Activated T-helper 17 cell treated with anti-CD3 and anti-CD28 coated beads, Interleukin-2, amount 50 U/mL, for 72 hours (primary cell): Measurements from ENCODE around the gene SLC28A3. TPM values are rescaled to one million over a fixed set of nuclear protein-coding genes. Genes with fewer than 3 reads are reported as not detected.
"Not testable (repeated sequence)": the region's sequence is repeated elsewhere in the genome, so short reads cannot be mapped to it uniquely, and the experiment has no call there.

ENCODE experiments used
- ATAC-seq: fragments of 150-1000 bp; cut with Tn5 transposase; replicated peaks from 2 replicates; pipeline ENCODE4 v1.10.0; 2021; ENCODE audit warnings: mild to moderate bottlenecking, moderate library complexity
- H3K27ac Mint-ChIP-seq: one replicate; pipeline ENCODE4 v1.8.0; 2022; ENCODE audit warnings: mixed read lengths
- H3K27me3 Mint-ChIP-seq: one replicate; pipeline ENCODE4 v1.8.0; 2022; ENCODE audit warnings: mixed read lengths
- H3K36me3 Mint-ChIP-seq: one replicate; pipeline ENCODE4 v1.8.0; 2022; ENCODE audit warnings: low read depth, mild to moderate bottlenecking, mixed read lengths
- H3K4me1 Mint-ChIP-seq: one replicate; pipeline ENCODE4 v1.8.0; 2022; ENCODE audit warnings: mixed read lengths
- H3K4me3 Mint-ChIP-seq: one replicate; pipeline ENCODE4 v1.8.0; 2022; ENCODE audit warnings: mild to moderate bottlenecking, mixed read lengths
- H3K9me3 Mint-ChIP-seq: one replicate; pipeline ENCODE4 v1.8.0; 2022; ENCODE audit warnings: mixed read lengths
- total RNA-seq, 2 donors: library from RNA; stranded (reverse); gene quantifications; one replicate each; pipeline ENCODE4 v1.2.3, GENCODE V29; 2022

SLC28A3 gene
- total RNA-seq, 2 donors from 2014 or later = 0.37 to 1.5 TPM

DNA sequence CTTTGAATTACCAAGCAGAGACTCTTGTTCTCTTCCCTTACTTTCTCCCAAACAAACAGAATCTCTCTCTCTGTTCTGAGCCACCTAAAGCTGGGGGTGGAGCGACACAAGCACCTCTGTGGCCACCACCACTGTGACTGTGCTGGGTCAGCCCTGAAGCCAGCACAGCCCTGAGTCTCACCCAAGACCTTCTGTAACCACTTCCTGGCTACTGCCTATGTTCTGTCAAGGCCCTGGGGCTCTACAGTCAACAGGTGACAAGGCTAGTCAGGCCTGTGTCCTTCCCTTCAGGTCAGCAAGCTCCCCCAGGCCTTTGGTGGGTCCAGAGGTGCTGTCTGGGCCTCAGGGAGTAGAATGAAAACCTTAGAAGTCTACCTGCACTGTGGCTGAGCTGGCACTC, 26.1 kb upstream of the SLC28A3 start:
- H3K36me3 Mint-ChIP-seq = no peaks in the 10 kb centered on the region
- no peaks in the 10 kb centered on the region for H3K4me1 Mint-ChIP-seq
- ATAC-seq = no peak
- no peak overlapping the region for H3K27ac Mint-ChIP-seq
- H3K27me3 Mint-ChIP-seq = peaks cover 24% of the 10 kb centered on the region
- H3K9me3 Mint-ChIP-seq = peaks cover 5% of the 10 kb centered on the region
- no peak overlapping the region for H3K4me3 Mint-ChIP-seq

DNA sequence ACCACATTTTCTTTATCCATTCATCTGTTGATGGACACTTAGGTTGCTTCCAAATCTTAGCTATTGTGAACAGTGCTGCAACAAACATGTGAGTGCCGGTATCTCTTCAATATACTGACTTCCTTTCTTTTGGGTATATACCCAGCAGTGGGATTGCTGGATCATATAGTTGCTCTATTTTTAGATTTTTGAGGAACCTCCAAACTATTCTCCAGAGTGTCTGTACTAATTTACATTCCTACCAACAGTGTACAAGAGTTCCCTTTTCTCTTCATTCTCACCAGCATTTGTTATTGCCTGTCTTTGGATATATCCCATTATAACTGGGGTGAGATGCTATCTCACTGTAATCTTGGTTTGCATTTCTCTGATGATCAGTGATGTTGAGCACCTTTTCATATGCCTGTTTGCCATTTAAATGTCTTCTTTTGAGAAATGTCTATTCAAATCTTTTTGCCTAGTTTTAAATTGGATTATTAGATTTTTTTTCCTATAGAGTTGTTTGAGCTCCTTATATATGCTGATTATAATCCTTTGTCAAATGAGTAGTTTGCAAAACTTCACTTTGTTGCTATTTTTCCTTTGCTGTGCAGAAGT, 24.4 kb upstream of the SLC28A3 start:
- peaks cover 23% of the 10 kb centered on the region for H3K27me3 Mint-ChIP-seq
- H3K27ac Mint-ChIP-seq, ATAC-seq, H3K36me3 Mint-ChIP-seq, H3K9me3 Mint-ChIP-seq, H3K4me1 Mint-ChIP-seq, H3K4me3 Mint-ChIP-seq: not testable (repeated sequence)

DNA sequence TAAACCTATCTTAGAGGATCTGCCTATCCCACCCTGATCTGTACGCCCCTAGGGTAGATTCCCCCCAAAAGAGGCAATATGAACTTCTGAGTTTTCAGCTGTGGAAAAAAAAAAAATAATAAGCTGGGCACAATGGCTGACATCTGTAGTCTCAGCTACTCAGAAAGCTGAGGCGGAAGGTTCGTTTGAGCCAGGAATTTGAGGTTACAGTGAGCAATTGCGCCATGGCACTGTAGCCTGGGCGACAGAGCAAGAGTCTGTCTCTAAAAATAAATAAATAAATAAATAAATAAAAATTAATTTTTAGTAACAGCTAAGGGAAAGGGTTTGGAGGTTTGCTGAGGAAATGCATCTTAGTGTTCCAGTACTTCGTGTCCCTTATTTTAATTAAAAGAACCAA, 21.1 kb upstream of the SLC28A3 start:
- ATAC-seq = no peak
- Mint-ChIP-seq H3K9me3 (peaks cover 5% of the 10 kb centered on the region), H3K27me3 (peaks cover 20% of the 10 kb centered on the region)

DNA sequence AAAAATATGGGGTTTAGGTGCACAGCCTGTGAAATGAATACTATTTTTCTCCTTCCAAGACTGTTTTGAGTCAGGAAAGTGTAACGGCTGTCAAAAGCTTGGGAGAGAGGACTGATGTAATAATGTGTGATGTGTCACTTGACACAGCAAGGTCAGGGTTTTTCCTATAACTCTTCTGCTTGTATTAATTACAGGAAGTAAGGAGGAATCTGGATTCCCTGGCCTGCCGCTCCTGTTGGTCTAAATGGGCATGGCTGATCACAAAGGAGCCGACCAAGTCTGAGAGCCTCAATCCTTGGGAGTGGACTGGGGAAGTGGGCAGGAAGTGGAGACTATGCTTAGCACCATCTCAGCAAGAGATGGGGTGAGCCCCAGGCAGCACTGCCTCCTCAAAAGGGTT, 16.7 kb upstream of the SLC28A3 start:
- H3K27me3 Mint-ChIP-seq = peaks cover 5% of the 10 kb centered on the region
- no peak for ATAC-seq
- no peaks in the 10 kb centered on the region for H3K4me1 Mint-ChIP-seq
- H3K36me3 Mint-ChIP-seq = no peaks in the 10 kb centered on the region
- H3K4me3 Mint-ChIP-seq = no peak overlapping the region
- H3K9me3 Mint-ChIP-seq = no peaks in the 10 kb centered on the region
- no peak overlapping the region for H3K27ac Mint-ChIP-seq

More for the DNA sequence above, 21.1 kb upstream of the SLC28A3 start:
- Mint-ChIP-seq H3K4me1 (no peaks in the 10 kb centered on the region), H3K27ac (no peak overlapping the region), H3K36me3 (no peaks in the 10 kb centered on the region), H3K4me3 (no peak overlapping the region)

DNA sequence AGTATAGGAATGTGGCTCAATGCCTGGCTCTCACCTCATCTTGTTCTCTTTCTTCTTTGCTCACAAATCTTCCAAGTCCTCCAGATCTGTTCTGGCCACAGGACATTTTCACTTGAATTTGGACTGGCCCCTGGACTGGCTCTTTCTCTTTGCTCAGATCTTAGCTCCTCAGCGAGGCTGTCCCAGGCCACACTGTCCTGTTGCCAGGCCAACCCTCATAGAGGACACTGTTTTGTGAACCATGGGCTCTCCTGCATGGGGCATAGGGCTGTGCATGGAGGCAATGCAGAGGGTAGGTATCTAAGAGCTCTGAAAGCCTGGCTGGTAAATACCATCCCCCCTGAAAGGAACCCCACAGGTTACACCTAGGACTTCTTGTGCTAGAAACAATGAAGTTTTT, 13.5 kb upstream of the SLC28A3 start:
- H3K4me1 Mint-ChIP-seq = no peaks in the 10 kb centered on the region
- no peak for ATAC-seq
- H3K4me3 Mint-ChIP-seq = no peak overlapping the region
- no peak overlapping the region for H3K27ac Mint-ChIP-seq
- no peaks in the 10 kb centered on the region for H3K9me3 Mint-ChIP-seq
- no peaks in the 10 kb centered on the region for H3K27me3 Mint-ChIP-seq
- no peaks in the 10 kb centered on the region for H3K36me3 Mint-ChIP-seq

DNA sequence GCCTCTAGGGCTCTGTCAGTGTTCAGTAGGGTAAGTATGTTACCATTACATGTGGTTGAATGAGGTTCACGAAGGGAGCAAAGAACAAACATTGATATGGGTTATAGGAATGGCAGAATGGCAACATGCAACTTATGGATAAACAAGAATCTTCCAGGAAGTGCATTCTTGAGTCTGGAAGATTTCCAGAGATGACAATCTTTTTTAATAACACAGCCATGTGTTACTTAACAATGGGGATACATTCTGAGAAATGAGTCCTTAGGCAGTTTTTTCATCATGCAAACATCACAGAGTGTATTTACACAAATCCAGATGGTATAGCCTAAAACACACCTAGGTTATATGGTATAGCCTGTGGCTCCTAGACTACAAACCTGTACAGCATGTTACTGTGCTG, 9.1 kb upstream of the SLC28A3 start:
- Mint-ChIP-seq H3K27me3 (peaks cover 9% of the 10 kb centered on the region), H3K4me3 (no peak overlapping the region), H3K27ac (no peak overlapping the region), H3K4me1 (no peaks in the 10 kb centered on the region), H3K9me3 (no peaks in the 10 kb centered on the region), H3K36me3 (no peaks in the 10 kb centered on the region)
- ATAC-seq = no peak

DNA sequence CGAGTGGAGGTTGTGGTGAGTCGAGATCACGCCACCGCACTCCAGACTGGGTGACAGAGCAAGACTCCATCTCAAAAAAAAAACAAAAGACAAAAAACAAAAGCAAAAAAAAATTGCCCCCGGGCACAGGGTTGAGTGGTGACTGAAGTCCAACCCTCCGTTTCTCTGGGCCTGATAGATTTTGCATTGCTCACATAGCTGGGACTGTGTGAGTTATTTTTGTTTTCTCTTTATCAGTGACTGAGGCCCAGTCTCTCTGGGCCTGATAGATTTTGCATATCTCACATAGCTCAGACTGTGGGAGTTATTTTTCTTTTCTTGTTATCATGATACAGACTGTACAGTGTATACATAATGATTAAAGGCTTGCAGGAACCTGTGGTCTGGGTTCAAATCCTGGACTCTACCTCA, 2.6 kb upstream of the SLC28A3 start:
- no peak overlapping the region for H3K4me3 Mint-ChIP-seq
- no peaks in the 10 kb centered on the region for H3K9me3 Mint-ChIP-seq
- no peaks in the 10 kb centered on the region for H3K4me1 Mint-ChIP-seq
- no peak for ATAC-seq
- no peaks in the 10 kb centered on the region for H3K36me3 Mint-ChIP-seq
- no peak overlapping the region for H3K27ac Mint-ChIP-seq
- H3K27me3 Mint-ChIP-seq = peaks cover 10% of the 10 kb centered on the region

DNA sequence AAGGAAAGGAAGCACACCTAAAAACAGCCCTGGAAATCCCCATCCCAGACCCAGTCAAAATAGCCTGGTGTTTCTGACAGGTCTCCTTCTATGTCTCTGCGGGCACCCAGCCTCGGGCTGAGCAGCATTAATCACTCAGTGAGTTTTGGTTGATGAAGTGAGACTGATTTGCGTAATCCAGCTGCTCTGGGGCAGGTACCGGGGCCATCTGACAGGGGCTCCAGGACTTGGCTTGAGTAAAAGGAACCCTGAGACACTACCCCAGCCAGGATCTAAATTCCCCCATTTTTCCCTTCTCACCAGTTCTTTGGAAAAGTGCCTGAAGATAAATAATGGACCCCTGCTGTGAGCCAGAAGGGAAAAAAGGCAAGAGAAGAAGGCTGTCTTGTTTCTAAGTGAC, 596 bp downstream of the SLC28A3 start:
- no peak for ATAC-seq
- Mint-ChIP-seq H3K36me3 (no peaks in the 10 kb centered on the region), H3K27ac (no peak overlapping the region), H3K9me3 (no peaks in the 10 kb centered on the region), H3K27me3 (peaks cover 8% of the 10 kb centered on the region), H3K4me1 (no peaks in the 10 kb centered on the region), H3K4me3 (no peak overlapping the region)

DNA sequence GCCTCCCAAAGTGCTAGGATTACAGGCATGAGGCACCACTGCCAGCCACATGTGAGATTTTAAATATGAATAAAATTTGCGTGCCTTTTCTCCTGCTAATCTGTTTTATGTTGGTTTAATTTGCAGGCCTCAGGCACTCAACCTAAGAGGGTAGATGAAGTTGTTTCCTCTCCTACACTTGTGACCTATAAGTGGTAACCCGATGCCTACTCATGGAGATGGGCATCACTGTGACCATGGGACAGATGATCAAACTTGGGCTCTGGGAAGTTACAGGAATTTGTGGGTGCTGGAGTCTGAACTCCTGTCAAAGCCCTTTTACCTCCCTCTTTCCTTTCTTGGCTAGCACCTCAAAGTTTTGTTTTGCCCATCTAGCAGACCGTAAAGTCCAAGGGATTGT, 1.1 kb downstream of the SLC28A3 start:
- no peaks in the 10 kb centered on the region for H3K9me3 Mint-ChIP-seq
- no peak overlapping the region for H3K27ac Mint-ChIP-seq
- H3K4me3 Mint-ChIP-seq = no peak overlapping the region
- H3K4me1 Mint-ChIP-seq = no peaks in the 10 kb centered on the region
- H3K36me3 Mint-ChIP-seq = no peaks in the 10 kb centered on the region
- no peak for ATAC-seq
- peaks cover 4% of the 10 kb centered on the region for H3K27me3 Mint-ChIP-seq

DNA sequence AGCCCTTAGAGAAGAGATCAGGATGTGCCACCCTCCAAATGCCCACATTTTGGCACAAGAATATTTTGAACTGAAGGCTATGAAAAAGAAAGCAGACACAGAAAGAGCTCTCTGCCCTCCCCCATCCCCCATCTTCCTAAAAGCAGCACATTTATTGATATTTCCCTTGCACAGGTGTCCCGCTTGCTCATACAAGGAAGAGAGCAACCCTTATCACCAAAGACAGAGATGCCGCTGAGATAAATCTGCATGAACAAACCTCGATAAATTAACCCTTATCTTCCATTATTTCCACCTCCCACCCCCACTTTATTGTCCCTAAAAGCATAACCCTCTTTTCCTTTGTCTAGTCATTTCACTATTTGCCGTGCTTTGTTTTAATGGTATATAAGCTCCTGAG, 1.8 kb downstream of the SLC28A3 start:
- no peak overlapping the region for H3K27ac Mint-ChIP-seq
- ATAC-seq = no peak
- H3K27me3 Mint-ChIP-seq = peaks cover 4% of the 10 kb centered on the region
- no peaks in the 10 kb centered on the region for H3K36me3 Mint-ChIP-seq
- no peaks in the 10 kb centered on the region for H3K9me3 Mint-ChIP-seq
- H3K4me3 Mint-ChIP-seq = no peak overlapping the region
- no peaks in the 10 kb centered on the region for H3K4me1 Mint-ChIP-seq

DNA sequence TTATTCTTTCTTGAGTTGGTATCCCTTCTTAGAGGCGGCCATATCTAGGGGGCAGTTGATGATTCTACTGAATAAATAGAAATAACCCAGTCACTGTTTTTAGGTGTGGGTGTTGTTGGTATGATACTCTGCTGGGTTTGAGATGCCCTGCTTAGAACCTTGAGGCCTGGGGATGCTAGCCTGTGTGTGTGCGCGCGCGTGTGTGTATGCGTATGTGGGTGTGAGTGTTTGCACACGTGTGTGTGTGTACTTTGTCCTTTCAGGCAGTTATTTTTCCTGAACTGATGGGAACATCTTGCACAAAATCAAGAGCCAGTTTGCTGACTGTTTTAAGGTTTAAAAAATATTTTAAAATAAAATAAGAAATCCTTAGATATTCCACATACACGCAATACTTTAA, 3.3 kb downstream of the SLC28A3 start:
- Mint-ChIP-seq H3K27ac (no peak overlapping the region), H3K4me1 (no peaks in the 10 kb centered on the region)

DNA sequence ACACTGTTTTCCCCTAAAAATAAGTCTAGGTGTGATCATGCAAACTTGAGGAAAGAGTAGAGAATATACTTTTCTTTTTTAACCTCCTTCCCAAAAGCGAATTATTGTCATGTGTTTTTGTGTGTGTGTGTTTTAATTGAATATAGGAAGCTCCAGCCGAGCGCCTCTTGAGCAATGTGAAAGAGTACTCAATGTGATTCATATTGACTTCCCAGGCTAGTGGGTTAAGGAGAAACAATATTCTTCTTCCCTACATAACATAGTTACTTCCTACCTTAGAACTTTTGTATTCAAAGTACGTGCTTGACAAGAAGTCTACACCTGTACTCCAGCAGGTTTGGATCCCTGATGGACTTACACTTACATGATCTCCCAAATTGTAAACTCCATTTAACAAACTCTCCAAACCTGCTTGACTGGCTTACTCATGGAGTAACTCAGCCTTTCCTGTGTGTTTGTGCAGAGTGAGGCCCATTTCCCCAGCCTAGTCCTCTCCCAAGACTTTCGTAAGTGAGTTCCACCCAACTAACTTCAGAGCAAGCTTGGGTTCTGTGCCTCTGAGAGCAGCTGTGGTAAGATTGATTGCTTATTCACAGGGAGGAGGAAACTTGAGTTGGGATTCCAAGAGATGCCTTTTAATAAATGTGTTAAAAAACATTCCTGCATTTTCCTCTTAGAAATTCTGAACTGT, 9.3 kb downstream of the SLC28A3 start:
- Mint-ChIP-seq H3K4me3 (no peak overlapping the region), H3K36me3 (no peaks in the 10 kb centered on the region), H3K4me1 (no peaks in the 10 kb centered on the region), H3K27ac (no peak overlapping the region), H3K9me3 (peaks cover 3% of the 10 kb centered on the region), H3K27me3 (peaks cover 3% of the 10 kb centered on the region)
- ATAC-seq = no peak

More for the DNA sequence above, 3.3 kb downstream of the SLC28A3 start:
- peaks cover 4% of the 10 kb centered on the region for H3K27me3 Mint-ChIP-seq
- no peak overlapping the region for H3K4me3 Mint-ChIP-seq
- H3K9me3 Mint-ChIP-seq = no peaks in the 10 kb centered on the region
- no peak for ATAC-seq
- H3K36me3 Mint-ChIP-seq = no peaks in the 10 kb centered on the region

DNA sequence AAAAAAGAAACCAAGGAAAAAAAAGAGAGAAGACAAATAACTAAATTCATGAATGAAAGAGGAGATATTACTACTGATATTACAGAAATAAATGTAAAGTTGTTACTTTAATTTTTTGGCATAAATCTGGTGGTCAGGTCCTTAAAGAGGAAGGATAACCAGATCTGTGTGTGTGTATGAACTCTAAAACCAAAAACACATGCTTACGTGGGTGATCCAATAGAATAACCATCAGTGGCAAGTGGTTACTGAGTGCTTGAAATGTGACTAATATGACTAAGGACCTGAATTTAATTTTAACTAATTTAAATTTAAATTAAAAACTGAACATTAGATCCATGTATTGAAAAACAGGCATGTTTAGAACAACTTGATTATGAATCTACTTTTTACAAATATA, 10.3 kb downstream of the SLC28A3 start:
- Mint-ChIP-seq H3K9me3 (peaks cover 3% of the 10 kb centered on the region), H3K4me1 (no peaks in the 10 kb centered on the region), H3K36me3 (no peaks in the 10 kb centered on the region), H3K27ac (no peak overlapping the region), H3K27me3 (peaks cover 3% of the 10 kb centered on the region), H3K4me3 (no peak overlapping the region)
- no peak for ATAC-seq

DNA sequence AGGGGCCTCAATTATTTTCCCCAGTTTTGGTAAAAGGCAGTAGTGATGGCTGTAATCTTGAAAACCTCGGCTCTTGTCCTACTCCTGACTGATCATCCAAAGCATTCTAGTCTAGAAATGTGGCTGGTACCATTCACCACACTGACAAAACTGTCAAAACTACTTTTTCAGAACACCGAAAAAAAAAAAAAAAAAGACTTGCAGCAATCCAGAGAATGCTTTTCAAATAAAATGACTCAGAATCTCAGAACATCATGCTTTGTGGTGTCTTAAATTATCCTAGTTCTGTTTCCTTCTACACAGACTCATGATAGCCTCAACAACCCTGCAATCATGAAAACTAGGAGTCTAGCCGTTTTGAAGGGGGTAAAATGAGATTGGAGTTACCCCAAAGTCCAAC, 13.4 kb downstream of the SLC28A3 start:
- H3K4me1 Mint-ChIP-seq = no peaks in the 10 kb centered on the region
- peaks cover 3% of the 10 kb centered on the region for H3K9me3 Mint-ChIP-seq
- no peak overlapping the region for H3K27ac Mint-ChIP-seq
- ATAC-seq = no peak
- no peaks in the 10 kb centered on the region for H3K36me3 Mint-ChIP-seq
- H3K27me3 Mint-ChIP-seq = peaks cover 3% of the 10 kb centered on the region
- H3K4me3 Mint-ChIP-seq = no peak overlapping the region

DNA sequence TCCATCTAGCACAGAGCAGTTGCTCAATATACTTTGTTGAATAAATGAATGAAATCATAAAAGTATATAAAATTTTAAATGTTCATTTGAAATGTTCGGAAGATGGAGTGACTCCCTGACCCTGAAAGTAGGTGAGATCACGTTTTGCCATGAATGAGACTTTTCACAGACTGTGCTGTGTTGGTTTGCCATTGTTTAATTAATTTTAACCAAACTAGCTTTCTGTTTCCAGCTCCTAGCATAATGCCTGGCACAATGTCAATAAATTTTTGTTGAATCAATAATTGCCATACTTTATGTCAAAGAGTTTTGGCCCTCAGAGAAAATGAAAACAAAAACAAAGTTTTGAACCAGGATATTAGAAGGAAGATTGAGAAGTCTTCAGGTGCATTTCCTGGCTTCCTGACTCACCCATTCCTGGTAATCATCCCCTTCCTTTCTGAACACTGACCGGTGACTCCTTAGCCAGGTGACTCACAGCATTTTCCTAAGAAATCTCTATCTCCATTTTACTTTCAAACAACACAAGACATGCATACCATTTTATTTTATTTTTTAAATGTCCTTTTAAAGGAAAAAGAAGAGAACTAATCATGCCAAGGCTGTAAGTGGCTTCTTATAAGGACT, 15.1 kb downstream of the SLC28A3 start:
- no peaks in the 10 kb centered on the region for H3K36me3 Mint-ChIP-seq
- no peak for ATAC-seq
- no peak overlapping the region for H3K27ac Mint-ChIP-seq
- H3K4me3 Mint-ChIP-seq = no peak overlapping the region
- H3K9me3 Mint-ChIP-seq = peaks cover 3% of the 10 kb centered on the region
- H3K4me1 Mint-ChIP-seq = no peaks in the 10 kb centered on the region
- H3K27me3 Mint-ChIP-seq = peaks cover 3% of the 10 kb centered on the region
